GM21360 (cell line): Measurements from ENCODE around the gene ANKS3.

Source experiments
- ATAC-seq: cut with Tn5 transposase; IDR thresholded peaks from one replicate; pipeline ENCODE4 v1.9.1; 2021; ENCODE audit warnings: mild to moderate bottlenecking, moderate library complexity; ENCODE audit not compliant: unreplicated experiment

ANKS3 gene

GRCh38 chr16:4686497-4687210 is 47.4 kb downstream of the ANKS3 start:
- ATAC-seq: no peak

- no peak for ATAC-seq
These were observed 48.1 kb downstream of the ANKS3 start for GRCh38 chr16:4685776-4686496.

GRCh38 chr16:4685292-4685691 is 48.8 kb downstream of the ANKS3 start:
- ATAC-seq: no peak

GRCh38 chr16:4684763-4685162 is 49.3 kb downstream of the ANKS3 start:
- ATAC-seq: no peak

GRCh38 chr16:4684058-4684715 is 49.9 kb downstream of the ANKS3 start:
- no peak for ATAC-seq

- no peak for ATAC-seq
These were observed 50.6 kb downstream of the ANKS3 start for GRCh38 chr16:4683255-4684057.

GRCh38 chr16:4682616-4683254 is 51.3 kb downstream of the ANKS3 start:
- no peak for ATAC-seq

GRCh38 chr16:4682084-4682591 is 51.9 kb downstream of the ANKS3 start:
- ATAC-seq: no peak

GRCh38 chr16:4681471-4682083 is 52.5 kb downstream of the ANKS3 start:
- ATAC-seq: no peak

GRCh38 chr16:4680673-4681470 is 53.2 kb downstream of the ANKS3 start:
- no peak for ATAC-seq

GRCh38 chr16:4679850-4680636 is 54.0 kb downstream of the ANKS3 start:
- no peak for ATAC-seq

- ATAC-seq: no peak
These were observed 54.8 kb downstream of the ANKS3 start for GRCh38 chr16:4679156-4679849.

- no peak for ATAC-seq
These were observed 55.5 kb downstream of the ANKS3 start for GRCh38 chr16:4678596-4678995.

- ATAC-seq: no peak
These were observed 56.1 kb downstream of the ANKS3 start for GRCh38 chr16:4677994-4678393.

GRCh38 chr16:4677390-4677789 is 56.7 kb downstream of the ANKS3 start:
- ATAC-seq: no peak

- no peak for ATAC-seq
These were observed 57.2 kb downstream of the ANKS3 start for GRCh38 chr16:4676831-4677230.

- ATAC-seq: no peak
These were observed 57.9 kb downstream of the ANKS3 start for GRCh38 chr16:4675864-4676786.
